Upper lobe of right lung (tissue), 1 donor: Measurements from ENCODE around the gene SYNE3. TPM values are rescaled to one million over a fixed set of nuclear protein-coding genes. Genes with fewer than 3 reads are reported as not detected.

ENCODE experiments used
- ATAC-seq: fragments of 200-7000 bp; cut with Tn5 transposase; one replicate; pipeline ENCODE4 v1.9.1; 2020; ENCODE audit warnings: mild to moderate bottlenecking, moderate library complexity
- DNase-seq: peaks from one replicate; pipeline ENCODE4 v3.0.0-alpha.2; 2020
- H3K27ac ChIP-seq: fragments of 200-600 bp; one replicate; pipeline ENCODE4 v1.8.0; 2022
- H3K27me3 ChIP-seq: fragments of 200-600 bp; one replicate; pipeline ENCODE4 v1.8.0; 2022; ENCODE audit warnings: mild to moderate bottlenecking
- H3K36me3 ChIP-seq: fragments of 200-600 bp; one replicate; pipeline ENCODE4 v1.8.0; 2022
- H3K4me1 ChIP-seq: fragments of 200-600 bp; one replicate; pipeline ENCODE4 v1.8.0; 2022
- H3K4me3 ChIP-seq: fragments of 200-600 bp; one replicate; pipeline ENCODE4 v1.8.0; 2022; ENCODE audit warnings: mild to moderate bottlenecking
- H3K9me3 ChIP-seq: fragments of 200-600 bp; one replicate; pipeline ENCODE4 v1.8.0; 2022
- CTCF ChIP-seq: fragments of 200-600 bp; IDR thresholded peaks from one replicate; pipeline ENCODE4 v1.8.0; 2022; ENCODE audit warnings: antibody characterized with exemption
- intact Hi-C: fragments of 100-400 bp; cut with DNase I; formaldehyde crosslinking; loops from one replicate; pipeline ENCODE4 v1.11.0; 2022
- total RNA-seq: library from RNA; stranded (reverse); fragmentation: NEBNext Ultra II Directional; extraction: Animal tissue kit (Norgen Biotek cat#: 25700); gene quantifications from one replicate; pipeline ENCODE4 v1.2.1, GENCODE V29; 2021
- donor health status: DM: no; HTN: yes; CAD: no; lungs with severe emphysema.

Gene SYNE3
- total RNA-seq, 1 donor from 2014 or later: 19.3 TPM

GRCh38 chr14:95468448-95469133 is 47.9 kb downstream of the SYNE3 start:
- no peaks in the 10 kb centered on the region for H3K27me3 ChIP-seq
- intact Hi-C loops: no loop called here
- no peak overlapping the region for H3K27ac ChIP-seq
- TF ChIP-seq CTCF: no peak
- no peak overlapping the region for H3K4me3 ChIP-seq
- peaks cover 4% of the 10 kb centered on the region for H3K4me1 ChIP-seq
- no peaks in the 10 kb centered on the region for H3K9me3 ChIP-seq
- H3K36me3 ChIP-seq: peaks cover 27% of the 10 kb centered on the region
- DNase-seq (no peak), ATAC-seq (no peak)

GRCh38 chr14:95467657-95468056 is 48.8 kb downstream of the SYNE3 start:
- Histone ChIP-seq H3K9me3 (no peaks in the 10 kb centered on the region), H3K4me3 (no peak overlapping the region), H3K27me3 (no peaks in the 10 kb centered on the region), H3K4me1 (peaks cover 4% of the 10 kb centered on the region), H3K36me3 (peaks cover 27% of the 10 kb centered on the region), H3K27ac (no peak overlapping the region)
- ATAC-seq: no peak
- DNase-seq: no peak
- intact Hi-C loops: no loop called here
- TF ChIP-seq CTCF: no peak

GRCh38 chr14:95467232-95467631 is 49.2 kb downstream of the SYNE3 start:
- ATAC-seq (peak; percentile 66), DNase-seq (no peak)

More at GRCh38 chr14:95467232-95467631, 49.2 kb downstream of the SYNE3 start:
- H3K4me3 ChIP-seq: no peak overlapping the region
- H3K4me1 ChIP-seq: peaks cover 4% of the 10 kb centered on the region
- TF ChIP-seq CTCF: no peak
- intact Hi-C loops: no loop called here
- no peaks in the 10 kb centered on the region for H3K27me3 ChIP-seq
- peaks cover 27% of the 10 kb centered on the region for H3K36me3 ChIP-seq
- no peaks in the 10 kb centered on the region for H3K9me3 ChIP-seq
- no peak overlapping the region for H3K27ac ChIP-seq

Other genes with a start within 250 kb of the SYNE3 start
- gene CLMN, start 196.7 kb downstream of the SYNE3 start, total RNA-seq: 19.3 TPM
- gene GLRX5, start 18.4 kb upstream of the SYNE3 start, total RNA-seq: 27.2 TPM
- not detected for gene TCL1B, start 169.8 kb upstream of the SYNE3 start, total RNA-seq
- gene TCL1A, start 197.5 kb upstream of the SYNE3 start, total RNA-seq: not detected